ENCODE results near the gene DACT3.

DACT3 gene

GRCh38 chr19:46599716-46600373 is 61.1 kb downstream of the DACT3 start:
- no peak for DNase-seq (ENCODE audit: low read depth, low spot score)

- DNase-seq (ENCODE audit: low read depth, low spot score) = no peak
Observed at GRCh38 chr19:46598372-46598917, 62.5 kb downstream of the DACT3 start.
